COLO829 (cell line): ENCODE data around the gene HIGD2A.

ENCODE experiments used
- DNase-seq: peaks from one replicate; pipeline ENCODE4 v3.0.0; 2012; ENCODE audit warnings: low spot score

The HIGD2A gene

DNA sequence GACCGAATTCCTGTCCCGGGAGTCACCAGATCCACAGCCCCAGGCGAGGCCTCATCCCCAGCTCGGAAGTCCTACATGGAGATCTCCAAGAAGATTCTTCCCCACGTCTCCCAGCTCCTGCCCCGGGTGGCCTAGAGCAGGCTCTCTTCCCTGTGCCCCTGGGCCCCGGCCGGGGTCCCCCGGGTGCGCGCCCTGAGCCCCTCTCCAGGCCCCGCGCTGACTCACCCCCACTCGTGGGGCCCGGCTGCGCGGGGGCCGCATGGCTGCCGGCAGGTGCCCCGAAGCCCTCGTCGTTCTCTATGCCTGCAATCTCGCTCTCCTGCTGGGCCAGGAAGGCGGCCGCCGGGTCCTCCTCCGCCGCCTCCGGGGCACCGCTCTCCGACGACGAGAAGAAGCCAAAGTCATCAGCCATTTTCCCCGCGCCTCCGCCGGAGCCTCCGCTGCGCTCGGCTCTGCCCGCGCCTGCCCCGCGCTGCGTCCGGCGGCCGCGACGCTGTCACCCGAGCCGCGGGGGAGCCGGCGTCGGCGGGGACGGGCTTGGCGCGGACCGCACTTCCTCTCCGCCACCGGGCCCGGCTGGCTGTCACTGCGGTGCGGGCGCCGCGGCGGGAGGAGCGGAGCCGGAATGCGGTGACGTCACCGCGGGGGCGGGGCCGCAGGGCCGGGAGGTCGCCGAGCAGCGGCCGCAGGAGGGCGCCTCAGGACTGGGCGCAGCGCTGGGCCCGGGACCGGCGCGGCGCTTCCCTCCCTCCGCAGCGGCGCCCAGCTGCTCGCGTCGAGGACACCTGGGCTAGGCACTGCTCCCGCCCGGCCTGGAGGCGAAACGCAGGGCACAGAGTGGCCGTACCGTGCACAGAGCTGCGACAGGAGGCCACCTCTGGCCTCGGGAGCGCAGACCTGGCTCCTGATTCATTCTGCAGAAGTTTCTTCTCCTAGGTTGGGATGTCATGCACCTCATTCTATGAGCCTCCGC is 27.7 kb downstream of the HIGD2A start, which contains the start of gene CLTB:
TSS of gene CLTB (minus strand) at position 588 of the 973 bp plus-strand sequence. CDS start at position 412, 176 bp downstream.
- peak; percentile 66 for DNase-seq

GRCh38 chr5:176416965-176417364 is 28.4 kb downstream of the HIGD2A start:
- no peak for DNase-seq

GRCh38 chr5:176418251-176418650 is 29.7 kb downstream of the HIGD2A start:
- no peak for DNase-seq

- no peak for DNase-seq
These were observed 31.5 kb downstream of the HIGD2A start for GRCh38 chr5:176420086-176420485.

GRCh38 chr5:176420972-176421544 is 32.5 kb downstream of the HIGD2A start:
- no peak for DNase-seq

DNA sequence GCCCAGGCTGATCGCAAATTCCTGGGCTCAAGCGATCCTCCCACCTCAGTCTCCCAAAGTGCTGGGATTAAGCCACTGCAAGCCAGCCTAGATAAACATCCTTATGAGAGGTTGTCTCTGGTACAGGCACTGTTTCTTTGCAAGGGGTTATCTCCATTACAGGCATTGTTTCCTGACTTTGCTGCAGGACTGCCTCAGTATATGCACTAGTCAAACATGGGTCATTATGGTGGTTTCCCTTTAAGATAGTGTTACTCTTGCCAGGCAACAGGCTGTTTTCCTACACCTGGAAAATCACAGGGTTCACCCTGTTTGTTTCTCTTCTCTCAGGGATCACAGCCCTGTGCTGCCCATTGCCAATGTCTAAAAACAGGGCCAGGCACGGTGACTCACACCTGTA is 35.6 kb downstream of the HIGD2A start:
- DNase-seq, result no peak

- no peak for DNase-seq
These were observed 36.6 kb downstream of the HIGD2A start for GRCh38 chr5:176425138-176425537.

DNA sequence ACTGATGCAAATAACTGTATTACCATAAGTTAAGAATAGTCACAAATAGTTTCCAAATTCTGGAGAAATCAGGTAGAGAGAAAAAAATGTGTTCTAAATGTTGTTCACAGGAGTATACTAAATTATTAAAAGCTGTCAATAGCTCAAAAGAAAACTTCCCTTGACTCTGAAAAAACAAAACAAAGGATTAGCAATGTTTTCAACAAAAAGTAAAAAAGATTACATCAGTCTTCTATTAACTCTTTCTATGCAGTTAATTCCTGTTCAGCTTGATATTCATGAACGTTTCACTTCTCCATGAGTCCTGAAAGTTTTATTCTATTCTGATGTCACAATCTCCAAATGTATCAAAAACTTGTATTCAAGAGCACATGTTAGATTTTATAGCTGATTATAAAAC is 37.2 kb downstream of the HIGD2A start:
- no peak for DNase-seq

- DNase-seq, result no peak
These were observed 38.3 kb downstream of the HIGD2A start for GRCh38 chr5:176426876-176427275.

DNA sequence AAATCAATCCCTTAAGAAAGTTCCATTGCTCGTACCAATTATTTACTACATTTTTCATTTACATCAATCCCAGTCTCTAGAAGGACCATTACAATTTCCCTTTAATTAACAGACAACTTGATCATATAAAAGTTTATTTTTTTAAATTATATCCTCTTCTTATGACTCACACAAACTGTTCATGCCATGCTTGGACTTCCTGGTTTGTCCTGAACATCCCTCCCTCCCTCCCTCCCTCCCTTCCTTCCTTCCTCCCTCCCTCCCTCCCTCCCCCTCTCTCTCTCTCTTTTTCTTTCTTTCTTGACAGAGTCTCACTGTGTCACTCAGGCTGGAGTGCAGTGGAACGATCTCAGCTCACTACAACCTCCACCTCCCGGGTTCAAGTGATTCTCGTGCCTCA is 39.4 kb downstream of the HIGD2A start:
- no peak for DNase-seq

DNA sequence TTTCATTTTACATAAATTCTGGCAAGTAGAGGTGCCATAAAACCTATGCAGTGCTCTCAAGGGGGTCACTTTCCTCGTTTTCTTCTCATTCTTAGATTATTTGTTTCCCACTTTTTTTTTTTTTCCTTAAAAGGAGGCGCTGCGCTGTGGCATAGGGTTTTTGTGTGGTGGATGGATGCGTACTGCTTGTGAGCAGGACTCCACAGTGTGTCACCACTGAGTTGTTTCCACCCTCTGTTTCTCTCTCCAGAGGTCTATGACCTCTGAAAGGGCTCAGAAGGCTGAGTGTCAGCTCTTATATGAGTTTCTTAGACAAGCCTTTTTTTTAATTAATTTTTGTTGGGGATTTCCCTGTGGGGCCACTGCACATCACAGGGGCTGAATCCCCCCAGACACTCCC is 41.4 kb downstream of the HIGD2A start:
- DNase-seq, result no peak

GRCh38 chr5:176432707-176433106 is 44.2 kb downstream of the HIGD2A start:
- DNase-seq, result no peak

GRCh38 chr5:176436656-176437055 is 48.1 kb downstream of the HIGD2A start:
- no peak for DNase-seq

DNA sequence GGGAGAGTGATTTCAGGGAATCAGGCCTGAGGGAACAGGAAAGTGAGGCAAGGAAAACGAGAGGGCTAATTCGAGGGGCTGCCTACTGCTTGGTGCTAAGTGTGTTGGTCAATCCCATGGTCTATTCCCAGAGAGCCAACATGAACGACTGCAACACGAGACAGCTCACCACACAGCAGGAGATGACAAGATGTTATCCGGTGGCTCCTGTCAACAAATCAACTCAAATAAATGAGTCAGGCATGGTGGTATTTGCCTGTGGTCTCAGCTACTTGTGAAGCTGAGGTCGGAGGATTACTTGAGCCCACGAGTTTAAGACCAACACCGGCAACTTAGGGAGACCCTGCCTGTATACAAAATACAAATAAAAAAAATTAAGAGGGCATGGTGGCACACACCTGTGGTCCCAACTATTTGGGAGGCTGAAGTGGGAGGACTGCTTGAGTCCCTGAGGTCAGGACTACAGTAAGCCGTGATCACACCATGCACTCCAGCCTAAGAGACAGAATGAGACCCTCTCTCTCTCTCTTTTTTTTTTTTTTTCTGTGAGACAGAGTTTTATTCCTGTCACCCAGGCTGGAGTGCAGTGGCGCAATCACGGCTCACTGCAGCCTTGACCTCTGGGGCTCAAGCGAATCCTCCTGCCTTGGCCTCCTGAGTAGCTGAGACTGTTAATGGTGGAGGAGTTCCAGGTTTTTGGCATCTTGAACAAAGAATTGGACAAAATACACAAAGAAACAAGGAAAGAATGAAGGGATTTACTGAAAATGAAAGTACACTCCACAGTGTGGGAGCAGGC is 50.6 kb downstream of the HIGD2A start:
- no peak for DNase-seq
